Measurements from ENCODE around the gene MAP3K3.
A peak's percentile ranks its signal among the peaks of the same experiment; 100 is the strongest.

The MAP3K3 gene

DNA sequence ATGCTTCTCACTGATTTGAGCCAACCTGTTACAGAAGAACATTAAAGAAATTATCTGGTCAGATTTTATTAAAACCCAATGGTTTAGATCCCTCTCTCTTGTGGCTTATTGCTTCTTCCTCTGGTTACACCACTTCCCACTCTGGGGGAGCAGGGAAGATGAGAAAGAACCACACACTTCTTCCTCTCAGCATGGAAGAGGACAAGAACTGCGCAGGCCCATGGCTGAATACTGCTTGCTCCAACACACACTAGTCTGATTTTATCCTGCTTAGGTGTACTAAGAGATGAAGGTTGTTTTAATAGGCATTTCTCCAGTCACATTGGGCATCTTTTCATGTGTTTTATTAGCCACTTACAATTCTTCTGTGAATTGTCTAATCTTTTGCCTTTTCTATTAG lies 27.6 kb downstream of the MAP3K3 start:
- peaks cover 82% of the 10 kb centered on the region for H3K36me3 Mint-ChIP-seq (ENCODE audit: low read depth)
- intact Hi-C loops (cut with micrococcal nuclease): loop anchor here (2.0 kb wide), 1 partner anchor 25 kb away; no protein-coding TSS in a partner anchor
- no peak overlapping the region for H3K4me3 Mint-ChIP-seq
- H3K4me1 Mint-ChIP-seq (ENCODE audit: low read depth): peaks cover 78% of the 10 kb centered on the region
- H3K27me3 Mint-ChIP-seq: no peaks in the 10 kb centered on the region
- no peak overlapping the region for H3K27ac Mint-ChIP-seq
- no peaks in the 10 kb centered on the region for H3K9me3 Mint-ChIP-seq

DNA sequence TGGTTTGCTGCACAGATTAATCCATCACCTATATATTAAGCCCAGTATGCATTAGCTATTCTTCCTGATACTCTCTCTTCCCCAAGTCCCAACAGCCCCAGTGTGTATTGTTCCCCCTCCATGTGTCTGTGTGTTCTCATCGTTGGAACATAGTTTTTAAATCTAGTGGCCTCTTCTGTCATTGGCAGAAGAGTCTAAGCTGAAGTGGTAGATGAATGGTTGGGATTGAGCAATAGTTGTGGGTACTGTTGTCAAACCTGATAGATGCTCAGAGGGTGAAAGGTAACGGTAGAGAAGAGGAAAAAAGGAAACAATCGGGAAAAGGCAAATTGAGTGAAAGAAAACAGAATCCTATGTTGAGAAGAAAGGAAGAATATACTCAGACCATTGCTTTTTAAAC lies 29.9 kb downstream of the MAP3K3 start:
- no peak overlapping the region for H3K4me3 Mint-ChIP-seq
- no peaks in the 10 kb centered on the region for H3K27me3 Mint-ChIP-seq

DNA sequence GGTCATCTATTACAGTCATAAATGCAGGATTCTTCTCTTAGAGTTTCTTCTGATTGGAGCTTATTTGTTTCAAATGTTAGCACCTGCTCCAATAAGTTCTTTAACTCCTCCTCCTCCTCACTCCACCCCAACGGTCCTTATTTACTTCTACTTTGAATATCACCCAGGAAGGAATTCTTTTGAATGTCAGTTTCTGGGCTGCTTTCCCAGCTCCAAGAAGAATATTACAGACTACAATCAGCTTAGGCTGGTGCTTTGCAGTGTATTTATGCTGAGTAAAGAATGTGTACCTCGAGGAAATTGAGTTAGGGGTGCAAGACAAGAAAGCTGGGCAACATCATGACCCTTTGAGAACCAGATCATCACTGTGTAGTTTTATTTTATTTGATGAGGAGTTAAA lies 30.8 kb downstream of the MAP3K3 start:
- Mint-ChIP-seq H3K27me3 (no peaks in the 10 kb centered on the region), H3K27ac (no peak overlapping the region), H3K4me1 (ENCODE audit: low read depth) (peaks cover 59% of the 10 kb centered on the region), H3K4me3 (no peak overlapping the region), H3K36me3 (ENCODE audit: low read depth) (peaks cover 86% of the 10 kb centered on the region), H3K9me3 (no peaks in the 10 kb centered on the region)
- intact Hi-C loops (cut with micrococcal nuclease): no loop called here

More for the DNA sequence above, 29.9 kb downstream of the MAP3K3 start:
- Mint-ChIP-seq H3K36me3 (ENCODE audit: low read depth) (peaks cover 82% of the 10 kb centered on the region), H3K4me1 (ENCODE audit: low read depth) (peaks cover 65% of the 10 kb centered on the region), H3K9me3 (no peaks in the 10 kb centered on the region), H3K27ac (no peak overlapping the region)
- intact Hi-C loops (cut with micrococcal nuclease): no loop called here

DNA sequence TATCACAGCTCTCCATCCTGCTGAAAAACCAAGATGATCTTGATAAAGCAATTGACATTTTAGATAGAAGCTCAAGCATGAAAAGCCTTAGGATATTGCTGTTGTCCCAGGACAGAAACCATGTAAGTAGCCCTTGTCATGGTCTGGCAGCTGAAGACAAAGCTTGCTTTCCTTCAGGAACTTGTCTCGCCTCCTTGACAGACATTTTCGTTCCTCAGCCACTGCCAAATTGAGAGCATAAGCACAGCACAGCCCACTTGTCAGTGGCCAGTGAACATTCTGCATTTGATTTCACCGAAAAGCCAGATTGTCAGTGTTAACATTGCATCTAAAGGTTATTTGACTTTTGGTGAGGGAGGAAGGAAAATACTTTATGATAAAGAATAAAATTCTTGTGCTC lies 35.6 kb downstream of the MAP3K3 start:
- no peaks in the 10 kb centered on the region for H3K9me3 Mint-ChIP-seq
- H3K27ac Mint-ChIP-seq: no peak overlapping the region
- intact Hi-C loops (cut with micrococcal nuclease): no loop called here
- no peaks in the 10 kb centered on the region for H3K27me3 Mint-ChIP-seq
- peaks cover 39% of the 10 kb centered on the region for H3K4me1 Mint-ChIP-seq (ENCODE audit: low read depth)
- peaks cover 99% of the 10 kb centered on the region for H3K36me3 Mint-ChIP-seq (ENCODE audit: low read depth)
- H3K4me3 Mint-ChIP-seq: no peak overlapping the region

GRCh38 chr17:63658366-63658765 lies 36.1 kb downstream of the MAP3K3 start:
- Mint-ChIP-seq H3K36me3 (ENCODE audit: low read depth) (peaks cover 99% of the 10 kb centered on the region), H3K4me1 (ENCODE audit: low read depth) (peaks cover 35% of the 10 kb centered on the region), H3K27me3 (no peaks in the 10 kb centered on the region), H3K4me3 (no peak overlapping the region), H3K27ac (no peak overlapping the region), H3K9me3 (no peaks in the 10 kb centered on the region)
- intact Hi-C loops (cut with micrococcal nuclease): no loop called here

- Mint-ChIP-seq H3K4me3 (no peak overlapping the region), H3K9me3 (no peaks in the 10 kb centered on the region), H3K36me3 (ENCODE audit: low read depth) (peaks cover 99% of the 10 kb centered on the region), H3K27ac (no peak overlapping the region), H3K4me1 (ENCODE audit: low read depth) (peaks cover 32% of the 10 kb centered on the region), H3K27me3 (no peaks in the 10 kb centered on the region)
- intact Hi-C loops (cut with micrococcal nuclease): loop anchor here (5.0 kb wide), 1 partner anchor 152 kb away; no protein-coding TSS in a partner anchor
Observed at GRCh38 chr17:63659850-63660249, 37.6 kb downstream of the MAP3K3 start.

DNA sequence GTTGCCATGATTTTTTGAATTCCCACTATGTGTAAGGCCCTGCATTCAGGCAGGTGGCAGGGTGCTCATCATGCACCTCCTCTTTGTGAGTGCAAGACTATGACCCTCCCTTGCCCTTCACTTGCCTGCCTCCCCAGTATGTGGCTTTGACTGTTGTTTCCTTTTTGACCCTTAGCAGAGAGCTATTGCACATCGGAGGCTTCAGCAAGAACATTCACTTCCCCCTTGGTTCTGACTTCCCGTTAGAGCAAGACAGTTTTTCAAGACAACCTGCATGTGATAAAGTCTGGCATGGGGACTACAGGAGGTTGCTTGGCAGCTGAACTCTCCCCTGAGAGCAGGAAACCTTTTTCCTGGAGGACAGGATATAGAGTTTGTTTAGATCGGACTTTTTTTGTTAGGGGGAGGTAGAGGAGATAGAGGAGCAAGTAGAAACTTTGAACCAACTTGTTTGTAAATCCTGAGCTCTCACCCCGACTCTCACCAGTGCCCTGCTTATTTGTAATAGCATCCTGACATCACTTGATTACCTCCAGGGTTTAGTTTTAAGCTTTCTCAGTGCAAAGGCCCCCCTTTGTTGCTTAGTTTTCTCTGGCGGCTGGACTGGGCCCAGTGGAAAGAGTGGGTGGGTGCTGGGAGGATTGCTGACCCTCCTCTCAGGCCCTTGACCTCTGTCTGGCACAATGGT lies 43.5 kb downstream of the MAP3K3 start:
- H3K4me1 Mint-ChIP-seq (ENCODE audit: low read depth): peaks cover 61% of the 10 kb centered on the region
- H3K27ac Mint-ChIP-seq: peak overlapping the region; percentile 78

DNA sequence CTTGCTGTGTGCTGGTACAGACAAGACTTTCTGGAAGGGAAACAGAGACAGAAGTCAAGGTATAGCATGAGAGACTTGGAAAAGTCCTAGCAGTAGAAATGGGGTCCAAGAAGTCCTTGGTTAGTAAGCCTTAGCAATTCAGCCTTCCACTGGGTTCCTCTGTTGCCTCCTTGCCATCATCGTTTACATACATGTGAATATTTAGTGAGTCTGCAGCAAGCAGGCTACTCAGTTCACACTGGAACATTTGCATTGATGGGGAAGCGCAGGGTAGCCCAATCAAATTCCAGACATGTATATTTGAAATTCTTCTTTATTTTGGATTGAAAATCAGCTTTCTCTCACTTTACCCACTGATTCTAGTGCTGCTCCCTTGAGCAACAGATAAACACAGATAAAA lies 50.6 kb downstream of the MAP3K3 start:
- Mint-ChIP-seq H3K27me3 (no peaks in the 10 kb centered on the region), H3K36me3 (ENCODE audit: low read depth) (peaks cover 92% of the 10 kb centered on the region), H3K9me3 (no peaks in the 10 kb centered on the region), H3K4me1 (ENCODE audit: low read depth) (peaks cover 56% of the 10 kb centered on the region), H3K4me3 (no peak overlapping the region), H3K27ac (no peak overlapping the region)
- intact Hi-C loops (cut with micrococcal nuclease): no loop called here

More for the DNA sequence above, 43.5 kb downstream of the MAP3K3 start:
- Mint-ChIP-seq H3K4me3 (no peak overlapping the region), H3K9me3 (no peaks in the 10 kb centered on the region), H3K36me3 (ENCODE audit: low read depth) (peaks cover 86% of the 10 kb centered on the region), H3K27me3 (no peaks in the 10 kb centered on the region)
- intact Hi-C loops (cut with micrococcal nuclease): no loop called here

GRCh38 chr17:63675231-63675606 lies 53.0 kb downstream of the MAP3K3 start:
- Mint-ChIP-seq H3K9me3 (no peaks in the 10 kb centered on the region), H3K36me3 (ENCODE audit: low read depth) (peaks cover 92% of the 10 kb centered on the region), H3K4me3 (peak overlapping the region; percentile 39), H3K27ac (peak overlapping the region; percentile 73), H3K27me3 (no peaks in the 10 kb centered on the region), H3K4me1 (ENCODE audit: low read depth) (peaks cover 35% of the 10 kb centered on the region)
- intact Hi-C loops (cut with micrococcal nuclease): no loop called here

DNA sequence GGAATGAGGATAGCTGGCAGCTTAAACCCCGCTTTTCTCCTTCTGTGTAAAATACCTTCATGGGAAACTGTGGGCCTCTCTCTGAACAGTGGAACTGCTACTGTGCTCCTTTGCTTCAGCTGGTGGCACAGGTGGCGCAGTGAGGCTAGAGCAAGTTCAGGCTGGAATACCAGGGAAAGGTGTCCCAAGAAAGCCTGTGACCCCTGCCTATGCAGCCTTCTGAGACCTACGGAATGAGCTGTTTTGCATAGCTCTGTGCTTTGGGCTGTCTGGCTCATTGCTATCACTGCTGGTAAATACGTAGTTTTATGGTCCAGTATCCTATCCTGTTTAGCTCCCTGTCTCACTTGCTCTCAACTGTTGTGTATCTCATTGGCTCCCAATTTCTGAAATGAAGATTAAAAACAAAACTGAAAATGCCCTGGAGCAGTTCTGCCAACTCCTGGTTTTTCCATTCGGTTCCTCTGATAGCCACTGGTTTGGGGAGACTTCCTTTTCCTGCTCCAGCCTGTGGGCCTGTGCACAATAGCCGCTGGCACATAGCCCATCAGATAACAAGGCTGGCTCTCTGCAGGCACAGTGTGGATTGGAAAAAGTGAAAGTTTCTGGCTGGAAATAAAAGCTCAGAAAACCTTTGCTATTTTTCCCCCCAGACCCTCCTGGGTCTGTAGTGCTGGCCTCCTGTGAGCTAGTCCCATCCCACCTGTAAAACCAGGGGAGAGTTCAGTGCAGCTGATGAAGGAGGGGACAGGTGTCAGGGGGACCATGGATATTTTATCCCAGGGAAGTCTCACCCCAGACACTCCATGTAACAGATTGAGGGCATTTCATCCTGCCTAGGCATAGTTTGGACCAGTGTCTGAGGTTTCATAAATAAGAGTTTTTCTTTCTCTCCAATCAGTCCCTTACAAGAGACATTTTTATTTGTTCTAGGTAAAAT lies 53.7 kb downstream of the MAP3K3 start:
- Mint-ChIP-seq H3K27me3 (no peaks in the 10 kb centered on the region), H3K4me1 (ENCODE audit: low read depth) (peaks cover 32% of the 10 kb centered on the region), H3K36me3 (ENCODE audit: low read depth) (peaks cover 92% of the 10 kb centered on the region), H3K4me3 (peak overlapping the region; percentile 46), H3K27ac (peak overlapping the region; percentile 73), H3K9me3 (no peaks in the 10 kb centered on the region)
- intact Hi-C loops (cut with micrococcal nuclease): no loop called here

- H3K27ac Mint-ChIP-seq: no peak overlapping the region
- H3K36me3 Mint-ChIP-seq (ENCODE audit: low read depth): peaks cover 92% of the 10 kb centered on the region
- no peak overlapping the region for H3K4me3 Mint-ChIP-seq
- H3K9me3 Mint-ChIP-seq: no peaks in the 10 kb centered on the region
- H3K27me3 Mint-ChIP-seq: no peaks in the 10 kb centered on the region
- intact Hi-C loops (cut with micrococcal nuclease): no loop called here
- peaks cover 38% of the 10 kb centered on the region for H3K4me1 Mint-ChIP-seq (ENCODE audit: low read depth)
Observed at GRCh38 chr17:63676584-63676983, 54.4 kb downstream of the MAP3K3 start.

GRCh38 chr17:63679214-63679613 lies 57.0 kb downstream of the MAP3K3 start:
- intact Hi-C loops (cut with micrococcal nuclease): no loop called here
- H3K27me3 Mint-ChIP-seq: no peaks in the 10 kb centered on the region
- peaks cover 49% of the 10 kb centered on the region for H3K4me1 Mint-ChIP-seq (ENCODE audit: low read depth)
- H3K9me3 Mint-ChIP-seq: no peaks in the 10 kb centered on the region
- H3K36me3 Mint-ChIP-seq (ENCODE audit: low read depth): peaks cover 93% of the 10 kb centered on the region
- no peak overlapping the region for H3K4me3 Mint-ChIP-seq
- no peak overlapping the region for H3K27ac Mint-ChIP-seq

DNA sequence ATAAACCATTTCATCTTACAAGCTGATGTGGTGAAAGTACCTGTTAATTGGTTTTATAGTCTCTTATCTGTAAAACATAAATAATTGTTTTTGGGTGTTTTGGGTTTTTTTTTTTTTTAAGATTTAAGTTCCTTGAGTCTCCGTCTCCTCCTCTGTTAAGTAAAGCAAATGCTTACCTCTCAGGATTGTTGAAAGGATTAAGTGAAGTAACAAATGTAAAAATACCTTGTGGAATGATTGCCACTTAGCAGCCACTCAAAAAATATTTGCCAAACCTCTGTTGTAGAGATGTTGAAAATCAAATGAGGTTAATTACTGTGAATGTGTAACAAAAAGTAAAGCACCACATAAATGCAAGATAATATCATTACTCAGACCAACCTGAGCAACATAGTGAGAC lies 58.5 kb downstream of the MAP3K3 start:
- no peaks in the 10 kb centered on the region for H3K27me3 Mint-ChIP-seq
- H3K36me3 Mint-ChIP-seq (ENCODE audit: low read depth): peaks cover 100% of the 10 kb centered on the region
- H3K4me1 Mint-ChIP-seq (ENCODE audit: low read depth): peaks cover 35% of the 10 kb centered on the region
- H3K9me3 Mint-ChIP-seq: no peaks in the 10 kb centered on the region
- peak overlapping the region; percentile 10 for H3K27ac Mint-ChIP-seq
- no peak overlapping the region for H3K4me3 Mint-ChIP-seq
- intact Hi-C loops (cut with micrococcal nuclease): no loop called here

DNA sequence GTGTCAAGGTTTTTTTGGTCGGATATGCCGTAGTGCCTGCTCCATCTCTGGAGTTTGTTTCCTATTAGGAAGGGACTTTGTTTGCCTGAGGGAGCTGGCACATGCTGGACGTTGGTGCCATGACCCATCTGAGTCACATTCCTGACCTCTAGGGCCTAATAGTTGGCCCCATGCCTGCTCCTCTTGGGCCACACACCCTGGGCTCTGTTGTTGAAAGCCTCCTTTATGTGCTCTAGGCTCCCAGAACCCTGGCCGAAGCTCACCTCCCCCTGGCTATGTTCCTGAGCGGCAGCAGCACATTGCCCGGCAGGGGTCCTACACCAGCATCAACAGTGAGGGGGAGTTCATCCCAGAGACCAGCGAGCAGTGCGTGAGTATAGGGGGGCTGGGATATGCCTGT lies 59.3 kb downstream of the MAP3K3 start:
- no peaks in the 10 kb centered on the region for H3K9me3 Mint-ChIP-seq
- intact Hi-C loops (cut with micrococcal nuclease): no loop called here
- no peak overlapping the region for H3K4me3 Mint-ChIP-seq
- peak overlapping the region; percentile 10 for H3K27ac Mint-ChIP-seq
- H3K36me3 Mint-ChIP-seq (ENCODE audit: low read depth): peaks cover 100% of the 10 kb centered on the region
- no peaks in the 10 kb centered on the region for H3K27me3 Mint-ChIP-seq
- peaks cover 26% of the 10 kb centered on the region for H3K4me1 Mint-ChIP-seq (ENCODE audit: low read depth)
